Left ventricle myocardium superior (tissue), 1 donor: Measurements from ENCODE around the gene IGSF3. TPM values are rescaled to one million over a fixed set of nuclear protein-coding genes. Genes with fewer than 3 reads are reported as not detected.
"Not testable (repeated sequence)": the region's sequence is repeated elsewhere in the genome, so short reads cannot be mapped to it uniquely, and the experiment has no call there.

Experiments used
- ATAC-seq: fragments of 200-7000 bp; cut with Tn5 transposase; one replicate; pipeline ENCODE4 v1.9.1; 2020; ENCODE audit warnings: mild to moderate bottlenecking, moderate library complexity
- DNase-seq: peaks from one replicate; pipeline ENCODE4 v3.0.0-alpha.2; 2020
- intact Hi-C: fragments of 100-400 bp; cut with micrococcal nuclease; formaldehyde crosslinking; loops from one replicate; pipeline ENCODE4 v1.11.0; 2022
- total RNA-seq: library from RNA; stranded (reverse); fragmentation: NEBNext Ultra II Directional; extraction: Animal tissue kit (Norgen Biotek cat#: 25700); gene quantifications from one replicate; pipeline ENCODE4 v1.2.1, GENCODE V29; 2021
- donor health status: DM: no; HTN: yes; CAD: no; lungs with severe emphysema.

Gene IGSF3
- total RNA-seq, 1 donor from 2014 or later = 11.7 TPM

DNA sequence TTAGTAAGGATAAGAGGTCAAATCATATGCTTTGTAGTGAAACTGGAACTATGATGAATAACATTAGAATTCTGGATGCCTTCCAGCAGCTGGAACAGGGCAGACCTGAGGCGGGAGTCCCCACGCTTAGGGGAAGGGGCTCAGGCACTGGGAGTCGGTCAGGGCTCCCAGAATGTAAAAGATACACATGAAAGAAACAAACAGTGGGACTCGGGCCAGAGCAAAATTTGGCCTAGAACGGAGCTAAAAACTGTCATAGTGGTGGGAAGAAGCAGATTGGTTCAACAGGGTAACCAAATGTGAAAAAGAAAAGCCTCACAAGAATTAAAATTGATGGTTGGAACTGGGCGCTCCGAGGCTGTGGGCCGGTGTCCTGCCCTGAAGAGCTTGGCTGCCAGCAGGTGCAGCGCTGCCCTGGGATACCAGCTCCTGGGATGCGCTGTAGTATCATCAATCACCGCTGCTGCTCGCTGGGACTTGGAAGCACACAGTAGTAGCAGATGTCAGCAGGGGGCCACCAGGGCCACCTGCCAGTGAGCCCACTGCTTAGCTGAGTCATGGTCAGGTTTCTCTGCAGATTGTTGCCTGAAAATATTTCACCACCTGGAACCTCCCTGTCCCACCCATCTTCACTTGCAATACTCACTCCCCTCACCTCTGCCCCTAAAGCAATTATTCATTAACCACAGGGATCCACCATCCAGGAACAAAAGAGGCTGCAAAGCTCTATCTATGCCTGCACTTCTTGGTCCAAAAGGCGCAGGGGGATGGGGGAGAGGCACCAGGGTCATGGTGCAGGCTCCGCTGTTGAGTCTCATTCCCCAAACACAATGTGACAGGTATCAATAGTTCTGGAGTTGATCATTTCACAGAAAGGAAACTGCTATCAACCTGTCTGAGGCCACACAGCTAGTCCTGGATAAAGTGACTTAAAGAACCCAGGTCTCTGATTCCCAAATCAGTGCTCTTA is 24.9 kb downstream of the IGSF3 start:
- intact Hi-C loops, DNase-seq, ATAC-seq: not testable (repeated sequence)

DNA sequence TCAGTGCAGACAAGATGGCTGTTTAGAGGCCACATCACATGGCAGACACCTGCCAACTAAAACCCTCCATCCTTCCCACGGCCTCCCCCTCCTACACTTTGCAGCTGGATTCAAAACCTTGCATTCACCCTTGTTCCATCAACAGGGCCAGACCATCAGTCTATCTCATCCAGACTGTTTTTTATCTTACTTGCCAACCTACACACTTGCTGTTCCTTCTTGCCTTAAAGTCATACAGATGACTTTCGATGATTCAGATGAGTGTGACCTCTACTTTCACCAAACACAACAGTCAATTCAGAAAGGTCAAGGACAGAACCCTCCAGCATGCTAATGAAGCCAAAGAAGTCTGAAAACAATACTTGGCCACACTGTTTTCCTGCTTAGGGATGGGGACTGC is 29.9 kb downstream of the IGSF3 start:
- not testable (repeated sequence) for DNase-seq, ATAC-seq

DNA sequence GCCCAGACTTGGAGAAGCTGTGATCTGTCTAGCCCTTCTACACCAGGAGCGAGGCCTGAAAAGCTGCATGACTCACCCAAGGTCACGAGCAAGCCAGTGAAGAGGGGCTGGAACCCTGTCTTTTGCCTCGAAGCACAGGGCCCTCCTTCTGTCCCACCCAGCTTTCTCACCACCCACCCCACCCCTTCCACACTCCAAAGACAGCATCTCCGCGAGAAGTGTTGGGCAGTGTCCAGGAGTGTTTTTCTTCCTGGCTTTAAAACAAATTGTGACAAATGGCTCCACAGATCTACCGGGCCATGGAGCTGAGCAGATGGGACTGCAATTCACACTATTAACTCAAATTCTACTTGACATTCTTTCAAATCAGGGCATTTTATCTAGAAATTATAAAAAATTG is 30.9 kb downstream of the IGSF3 start:
- intact Hi-C loops, ATAC-seq, DNase-seq: not testable (repeated sequence)

More for the DNA sequence above, 29.9 kb downstream of the IGSF3 start:
- intact Hi-C loops = not testable (repeated sequence)

DNA sequence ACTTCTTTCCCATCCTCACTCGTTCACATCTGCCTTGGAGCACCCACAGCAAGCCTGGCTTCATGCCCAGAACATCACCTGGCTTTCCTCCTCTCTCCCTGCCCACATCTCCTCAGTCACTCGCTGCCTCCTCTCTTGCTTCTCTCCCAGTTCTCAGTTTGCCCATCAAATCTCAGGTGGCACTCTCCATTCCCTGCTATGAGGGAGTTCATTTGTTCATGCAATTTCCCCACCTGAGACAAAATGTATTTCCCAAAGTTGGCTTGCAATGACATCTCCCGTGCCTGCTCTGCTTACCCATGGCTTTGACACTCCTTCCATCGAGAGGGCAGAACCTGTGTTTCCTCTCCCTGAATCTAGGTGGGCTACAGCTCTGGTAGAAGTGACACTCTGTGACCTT is 33.1 kb downstream of the IGSF3 start:
- ATAC-seq, intact Hi-C loops, DNase-seq: not testable (repeated sequence)

DNA sequence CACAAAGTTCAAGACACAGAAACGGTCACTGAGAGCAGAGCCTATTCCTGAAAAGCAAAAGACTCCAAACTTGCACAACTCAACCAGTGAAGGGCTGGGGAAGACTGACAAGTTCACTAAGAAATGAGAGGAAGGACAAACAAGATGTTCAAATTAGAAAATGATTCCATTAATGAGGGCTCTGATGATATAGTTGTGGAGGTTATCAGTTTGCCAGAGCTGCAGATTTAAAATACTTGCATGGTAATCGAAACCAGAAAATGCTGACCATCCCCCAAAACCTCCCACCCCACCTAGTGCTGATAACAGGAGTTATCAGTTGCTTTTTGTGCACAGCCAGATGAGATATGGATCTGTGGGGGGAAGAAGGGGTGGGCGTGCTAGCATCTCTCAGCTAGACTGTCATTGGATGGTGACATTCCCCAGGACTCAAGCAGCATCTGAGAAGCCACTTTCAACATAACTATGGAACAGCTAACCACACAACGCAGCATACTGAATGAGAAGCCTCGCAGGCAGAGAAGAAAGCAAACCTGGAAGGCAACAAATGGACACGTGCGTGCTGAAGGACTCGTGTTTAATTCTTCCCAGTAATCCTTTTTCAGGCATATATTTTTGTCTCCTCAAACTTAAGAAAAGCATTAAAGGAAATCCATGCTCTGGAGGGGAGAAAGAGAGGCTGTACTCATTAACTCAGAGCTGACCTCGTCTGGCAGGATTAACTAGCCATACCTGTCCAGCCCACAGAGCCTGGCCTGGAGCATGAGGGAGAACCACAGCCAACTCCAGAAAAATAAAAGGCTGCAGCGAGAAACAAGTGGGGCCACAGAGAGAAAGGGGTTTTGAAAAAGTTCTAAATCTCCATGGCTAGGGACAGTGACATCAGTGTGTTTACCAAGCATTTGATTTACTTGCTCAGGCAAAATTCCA is 35.3 kb downstream of the IGSF3 start:
- intact Hi-C loops, ATAC-seq, DNase-seq: not testable (repeated sequence)

DNA sequence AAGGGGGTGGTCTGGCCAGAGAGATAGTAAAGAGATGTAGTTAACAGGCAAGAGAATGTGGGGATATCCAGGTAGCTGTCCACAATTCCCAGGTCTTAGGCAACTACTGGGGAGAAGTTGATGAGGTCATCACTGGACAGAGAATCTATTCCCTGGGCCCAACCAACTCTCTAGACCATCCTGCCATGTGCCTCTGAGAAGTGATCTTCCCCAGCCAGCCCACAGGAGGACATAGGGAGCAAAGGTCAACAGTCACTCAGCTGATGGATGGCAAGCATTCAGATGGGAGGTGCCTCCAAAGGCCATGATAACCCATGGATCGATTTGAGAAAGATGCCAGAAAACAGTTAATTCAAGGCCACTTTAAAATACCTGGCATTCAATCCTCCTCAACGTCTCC is 36.0 kb downstream of the IGSF3 start:
- ATAC-seq, intact Hi-C loops, DNase-seq: not testable (repeated sequence)

DNA sequence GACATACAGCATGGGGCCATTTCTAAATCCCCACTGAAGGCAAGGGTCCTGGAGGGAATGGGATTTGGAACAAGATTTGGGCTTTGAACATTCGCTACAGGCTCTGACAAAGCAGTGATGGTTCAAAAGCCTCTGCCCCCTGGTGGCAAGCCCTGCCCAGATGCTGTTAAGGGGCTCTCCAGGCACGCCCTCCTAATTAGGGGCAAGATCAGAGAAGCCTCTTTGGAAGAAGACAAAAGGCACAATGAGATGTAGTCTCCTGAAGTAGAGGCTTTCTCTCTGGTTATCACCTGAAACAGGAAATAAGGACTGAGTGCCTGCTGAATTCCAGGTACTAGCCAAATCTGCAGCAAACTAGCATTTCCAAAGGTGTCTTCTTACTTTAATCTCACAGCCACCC is 37.5 kb downstream of the IGSF3 start:
- ATAC-seq, intact Hi-C loops, DNase-seq: not testable (repeated sequence)

DNA sequence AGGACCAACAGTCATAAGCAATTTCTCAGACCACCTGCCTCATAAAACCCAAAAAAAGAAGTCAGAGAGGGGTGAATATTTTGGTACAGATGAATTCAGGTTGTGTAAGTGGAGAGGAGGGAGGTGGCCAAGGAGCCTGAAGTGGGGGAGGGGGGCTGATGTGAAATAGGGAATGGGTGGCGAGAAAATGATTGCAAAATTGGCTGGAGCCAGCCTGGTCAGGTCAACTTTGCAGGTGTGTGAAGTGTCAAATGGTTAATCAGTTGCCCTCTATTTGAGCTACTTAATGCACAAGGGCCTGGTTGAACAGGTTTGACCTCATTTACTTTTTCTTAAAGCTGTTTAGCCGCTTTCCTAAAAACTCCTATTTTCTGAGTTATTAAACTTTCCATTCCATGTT is 38.1 kb downstream of the IGSF3 start:
- intact Hi-C loops, DNase-seq, ATAC-seq: not testable (repeated sequence)

DNA sequence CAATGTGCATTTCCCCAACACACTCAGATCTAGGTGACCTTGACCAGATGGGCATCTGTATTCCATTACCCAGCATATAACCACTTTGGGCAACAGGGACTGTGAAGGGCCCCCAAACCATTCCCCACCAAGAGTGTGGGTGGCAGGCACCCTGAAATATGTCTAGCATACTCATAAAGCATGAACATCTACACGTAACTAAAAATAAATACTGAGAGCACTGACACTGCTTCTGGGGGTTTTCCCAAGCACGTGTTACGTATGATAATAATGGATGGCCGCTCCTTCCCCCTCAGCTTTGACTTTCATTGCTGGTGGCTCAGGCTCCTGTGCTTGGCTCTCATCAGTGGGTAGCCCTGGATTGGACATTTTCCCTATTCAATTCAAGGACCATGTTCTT is 39.1 kb downstream of the IGSF3 start:
- no peak for ATAC-seq
- intact Hi-C loops = no loop called here
- DNase-seq = no peak

DNA sequence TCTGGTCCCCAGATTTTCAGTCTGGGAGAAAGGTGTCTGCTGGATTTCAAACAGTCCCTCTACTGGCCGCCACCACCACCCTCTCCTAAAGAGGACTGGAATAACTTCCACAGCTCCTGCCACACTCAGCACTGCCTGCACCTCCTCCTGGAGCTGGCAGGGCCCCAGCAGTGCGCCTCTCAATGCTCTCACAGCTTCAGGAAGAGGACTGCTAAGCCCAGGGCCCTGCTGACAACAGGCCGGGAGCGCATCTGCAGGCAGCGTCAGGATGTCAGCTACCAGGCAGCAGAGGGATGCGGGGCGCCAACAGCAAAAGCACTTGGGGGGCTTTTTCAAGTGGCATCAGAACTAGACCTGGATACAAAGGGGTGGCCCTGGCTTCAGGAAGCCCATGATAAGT is 40.2 kb downstream of the IGSF3 start:
- ATAC-seq, intact Hi-C loops: not testable (repeated sequence)
- peak; percentile 88 for DNase-seq

DNA sequence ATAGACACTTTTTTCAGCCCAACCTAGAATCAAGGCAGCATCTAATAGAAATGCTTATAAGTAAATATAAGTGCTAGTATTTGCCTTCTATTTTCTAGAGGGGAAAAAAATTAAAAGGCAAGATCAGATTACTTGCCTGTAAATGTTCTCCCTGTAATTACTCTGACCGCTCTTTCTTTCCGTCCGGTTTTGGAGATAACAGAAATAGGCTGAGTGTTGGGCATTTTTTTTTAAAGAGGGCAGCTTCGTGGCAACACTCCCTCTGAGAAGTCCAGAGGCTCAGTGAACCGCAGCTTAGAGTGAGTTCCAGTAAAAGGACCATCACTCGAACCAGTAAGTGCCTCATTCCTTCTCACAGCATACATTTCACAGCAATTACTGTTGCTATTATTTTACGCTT is 40.6 kb downstream of the IGSF3 start:
- DNase-seq, intact Hi-C loops, ATAC-seq: not testable (repeated sequence)

DNA sequence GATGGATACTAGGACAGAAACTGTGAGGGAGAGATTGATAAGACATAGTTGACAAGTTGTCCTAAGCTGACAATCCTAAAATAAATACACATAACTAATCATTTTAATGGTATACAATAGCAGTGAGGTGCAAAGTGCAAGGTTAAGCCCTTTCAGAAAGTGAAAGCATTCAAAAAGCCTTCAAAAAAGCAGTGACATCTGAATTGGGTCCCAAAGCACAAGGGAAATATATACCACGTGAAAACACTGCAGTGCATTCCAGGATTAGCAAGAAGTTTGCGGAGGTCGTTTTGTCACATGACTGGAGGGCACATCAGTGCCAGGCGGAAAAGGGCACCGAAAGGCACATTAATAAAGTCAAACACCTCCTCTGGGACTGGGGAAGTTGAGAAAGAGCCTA is 42.4 kb downstream of the IGSF3 start:
- DNase-seq, intact Hi-C loops, ATAC-seq: not testable (repeated sequence)

DNA sequence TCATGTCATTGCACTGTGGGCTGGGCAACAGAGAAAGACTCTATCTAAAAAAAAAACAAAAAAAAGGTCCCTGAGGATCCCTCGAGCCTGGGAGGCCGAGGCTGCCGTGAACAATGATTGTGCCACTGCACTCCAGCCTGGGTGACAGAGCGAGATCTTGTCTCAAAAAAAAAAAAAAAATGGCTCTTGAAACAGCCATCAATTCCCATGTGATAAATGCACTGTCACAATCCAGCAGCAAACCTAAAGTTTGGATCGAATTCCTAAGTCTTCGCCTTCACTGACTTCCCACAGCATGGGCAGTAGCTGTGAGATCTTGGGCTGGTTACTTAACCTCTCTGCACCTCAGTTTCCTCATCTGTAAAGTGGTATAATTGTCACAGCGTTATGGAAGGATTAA is 43.5 kb downstream of the IGSF3 start:
- intact Hi-C loops = no loop called here
- ATAC-seq = no peak
- no peak for DNase-seq

DNA sequence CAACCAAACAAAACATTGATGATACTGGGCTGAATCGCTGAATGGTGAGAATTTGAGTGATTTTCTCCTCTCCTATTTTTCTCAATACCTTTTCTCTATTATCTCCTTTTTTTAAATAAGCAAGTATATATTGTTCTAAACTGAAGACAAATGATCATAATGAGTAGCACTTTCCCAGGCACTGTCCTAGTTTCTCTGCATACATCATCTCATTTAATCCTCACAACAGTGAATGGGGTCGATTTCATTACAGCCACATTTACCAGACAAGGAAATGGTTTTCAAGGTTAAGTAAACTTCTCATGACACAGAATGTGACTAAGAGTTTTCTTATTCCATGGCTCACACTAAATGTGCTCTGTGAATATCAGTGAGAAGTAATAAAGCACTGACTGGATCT is 45.0 kb downstream of the IGSF3 start:
- DNase-seq, intact Hi-C loops, ATAC-seq: not testable (repeated sequence)

DNA sequence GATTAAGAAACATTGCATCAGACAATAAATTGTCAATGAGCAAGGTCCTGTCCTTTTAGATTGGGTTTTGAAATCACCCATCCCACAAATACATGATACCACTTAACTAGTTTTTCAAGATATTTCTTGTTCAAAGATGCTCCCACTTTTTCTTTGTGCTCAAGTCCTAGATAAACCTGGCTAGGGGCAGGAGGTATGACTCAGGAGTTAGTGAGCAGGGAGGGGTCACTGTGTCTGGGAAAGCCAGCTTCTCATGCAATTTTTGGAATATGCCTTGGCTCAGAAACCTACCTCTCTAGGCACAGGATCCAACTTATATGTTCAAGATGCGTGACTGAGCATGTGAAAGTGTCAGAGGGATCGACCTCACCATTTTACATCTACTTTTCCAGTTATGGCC is 45.8 kb downstream of the IGSF3 start:
- ATAC-seq, DNase-seq, intact Hi-C loops: not testable (repeated sequence)

DNA sequence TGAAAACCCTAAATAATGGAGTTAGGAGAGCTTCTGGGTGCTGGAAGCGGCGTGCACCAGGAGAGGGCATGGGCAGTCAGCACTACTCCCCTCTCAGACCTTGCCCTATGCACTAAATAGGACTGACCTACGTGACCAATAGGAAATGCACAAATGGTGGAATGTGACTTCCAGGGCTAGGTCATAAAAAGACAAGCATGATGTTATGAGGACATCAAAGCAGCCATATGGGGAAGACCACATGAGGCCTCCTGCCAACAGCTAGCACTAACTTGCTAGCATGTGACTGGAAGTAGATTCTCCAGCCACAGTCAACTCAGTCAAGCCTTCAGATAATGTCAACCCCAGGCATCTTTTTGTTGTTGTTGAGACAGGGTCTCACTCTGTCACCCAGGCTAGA is 47.1 kb downstream of the IGSF3 start:
- ATAC-seq, intact Hi-C loops, DNase-seq: not testable (repeated sequence)

DNA sequence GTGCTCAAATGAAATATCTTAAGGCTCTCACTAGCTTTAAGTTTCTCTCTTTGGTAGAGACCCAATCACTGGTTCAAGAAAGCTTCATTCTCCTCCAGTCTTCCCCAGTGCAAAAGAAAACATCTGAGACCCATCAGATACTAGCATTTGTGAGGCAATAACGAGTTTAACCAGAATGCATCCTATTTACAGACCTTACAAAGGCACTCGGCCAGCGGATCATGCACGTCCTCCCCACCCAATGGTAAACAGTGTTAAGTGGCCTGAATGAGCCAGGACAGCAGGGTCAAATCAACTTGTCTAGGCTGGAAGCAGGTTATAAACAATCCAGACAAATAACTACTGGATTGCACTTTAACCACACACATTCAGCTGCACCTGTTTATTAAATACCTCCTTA is 48.4 kb downstream of the IGSF3 start:
- intact Hi-C loops, ATAC-seq, DNase-seq: not testable (repeated sequence)

DNA sequence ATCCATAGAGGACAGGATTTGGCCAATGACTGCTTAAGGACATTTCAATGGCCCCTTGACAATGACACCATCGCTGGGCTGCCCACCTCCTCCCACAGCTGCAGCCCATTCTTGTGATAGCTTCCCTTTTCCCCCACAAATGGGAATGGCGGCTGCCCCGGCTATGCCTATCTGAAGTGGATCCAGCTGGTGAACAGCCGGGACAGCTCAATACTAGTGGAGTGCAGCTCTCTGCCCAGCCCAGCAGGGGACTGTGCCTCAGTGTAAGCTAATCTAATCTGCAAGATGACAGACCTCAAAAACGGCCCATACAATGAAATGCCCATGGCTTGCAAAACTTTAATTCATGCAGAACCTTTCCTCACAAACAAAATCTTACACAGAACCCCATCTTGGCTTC is 49.7 kb downstream of the IGSF3 start:
- intact Hi-C loops, ATAC-seq: not testable (repeated sequence)
- DNase-seq = peak; percentile 41

DNA sequence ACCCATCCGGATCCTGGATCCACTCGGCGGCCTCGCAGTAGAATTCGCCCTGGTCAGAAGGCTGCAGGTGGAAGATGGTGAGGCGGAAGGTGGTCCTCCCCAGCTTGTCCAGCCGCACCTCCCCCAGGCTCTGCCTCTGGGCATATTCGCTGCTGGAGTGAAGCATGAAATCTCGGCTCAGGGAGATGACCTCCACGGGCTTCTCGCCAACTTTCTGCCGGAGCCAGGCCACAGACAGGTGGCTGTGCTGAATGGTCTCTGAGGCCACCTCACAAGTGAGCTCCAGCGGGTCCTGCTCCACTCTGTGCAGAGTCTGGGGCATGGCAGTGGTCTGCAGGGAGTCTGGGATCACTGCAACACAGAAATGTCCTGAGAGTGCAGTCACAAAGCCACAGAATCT is 53.7 kb downstream of the IGSF3 start:
- DNase-seq = peak; percentile 55
- ATAC-seq = peak; percentile 64
- intact Hi-C loops = not testable (repeated sequence)
